IPS-18a (cell line): ENCODE data around the gene ASB16.

ENCODE experiments used
- H3K27ac ChIP-seq: one replicate; pipeline ENCODE4 v1.5.1; 2013; ENCODE audit warnings: low read length
- H3K27me3 ChIP-seq: one replicate; pipeline ENCODE4 v1.6.1; 2013; ENCODE audit warnings: mild to moderate bottlenecking, low read length; ENCODE audit not compliant: control insufficient read depth, insufficient read depth
- H3K36me3 ChIP-seq: one replicate; pipeline ENCODE4 v1.6.1; 2013; ENCODE audit warnings: low read depth, low read length; ENCODE audit not compliant: control insufficient read depth
- H3K4me1 ChIP-seq: one replicate; pipeline ENCODE4 v1.6.1; 2013; ENCODE audit warnings: low read depth, low read length; ENCODE audit not compliant: control insufficient read depth
- H3K4me3 ChIP-seq: one replicate; pipeline ENCODE4 v1.5.1; 2013; ENCODE audit warnings: low read length
- H3K9ac ChIP-seq: one replicate; pipeline ENCODE4 v1.6.1; 2013; ENCODE audit warnings: mild to moderate bottlenecking, low read length, moderate library complexity
- H3K9me3 ChIP-seq: one replicate; pipeline ENCODE4 v1.6.1; 2013; ENCODE audit warnings: low read depth, low read length; ENCODE audit not compliant: control insufficient read depth

The ASB16 gene

DNA sequence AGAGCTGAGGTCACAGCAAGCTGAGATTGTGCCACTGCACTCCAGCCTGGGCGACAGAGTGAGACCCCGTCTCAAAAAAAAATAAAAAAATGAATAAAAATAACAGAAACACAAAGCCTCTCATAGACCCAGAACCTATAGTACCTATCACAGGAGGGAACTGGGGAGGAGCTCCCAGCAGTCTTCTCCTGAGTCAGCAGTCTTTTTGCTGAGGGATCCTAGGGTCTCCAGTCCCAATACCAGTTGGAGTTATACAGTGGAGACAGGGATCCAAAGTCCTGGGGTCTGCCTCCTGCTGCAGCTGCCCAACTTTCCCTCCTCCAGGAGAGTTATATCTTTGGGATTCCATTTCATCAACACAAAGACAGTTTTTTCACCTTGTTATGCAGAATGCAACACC, 12.5 kb downstream of the ASB16 start:
- Histone ChIP-seq H3K9me3 (no peaks in the 10 kb centered on the region), H3K36me3 (peaks cover 15% of the 10 kb centered on the region), H3K27me3 (no peaks in the 10 kb centered on the region), H3K4me1 (no peaks in the 10 kb centered on the region), H3K27ac (no peak overlapping the region), H3K4me3 (no peak overlapping the region), H3K9ac (no peak overlapping the region)

DNA sequence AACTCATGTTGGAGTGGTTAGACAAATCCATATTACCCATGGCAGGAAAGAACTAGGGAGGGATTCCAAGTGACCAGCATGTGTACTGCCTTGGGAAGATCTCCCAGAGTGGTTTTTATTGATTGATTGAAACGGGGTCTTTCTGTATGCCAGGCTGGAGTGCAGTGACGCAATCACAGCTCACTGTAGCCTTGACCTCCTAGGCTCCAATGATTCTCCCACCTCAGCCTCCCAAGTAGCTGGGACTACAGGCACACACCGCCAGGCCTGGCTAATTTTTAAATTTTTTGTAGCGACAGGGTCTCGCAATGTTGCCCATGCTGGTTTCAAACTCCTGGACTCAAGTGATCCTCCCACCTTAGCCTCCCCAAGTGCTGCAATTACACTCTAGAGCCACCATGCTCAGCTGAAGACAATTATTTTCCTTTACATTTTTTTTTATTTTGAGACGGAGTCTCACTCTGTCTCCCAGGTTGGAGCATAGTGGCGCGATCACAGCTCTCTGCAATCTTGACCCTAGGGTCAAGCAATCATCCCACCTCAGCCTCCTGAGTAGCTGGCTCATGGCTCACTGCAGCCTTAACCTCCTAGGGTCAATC, 13.8 kb downstream of the ASB16 start:
- Histone ChIP-seq H3K27ac (no peak overlapping the region), H3K27me3 (no peaks in the 10 kb centered on the region), H3K9me3 (no peaks in the 10 kb centered on the region), H3K4me1 (no peaks in the 10 kb centered on the region), H3K4me3 (no peak overlapping the region), H3K36me3 (peaks cover 14% of the 10 kb centered on the region), H3K9ac (no peak overlapping the region)

DNA sequence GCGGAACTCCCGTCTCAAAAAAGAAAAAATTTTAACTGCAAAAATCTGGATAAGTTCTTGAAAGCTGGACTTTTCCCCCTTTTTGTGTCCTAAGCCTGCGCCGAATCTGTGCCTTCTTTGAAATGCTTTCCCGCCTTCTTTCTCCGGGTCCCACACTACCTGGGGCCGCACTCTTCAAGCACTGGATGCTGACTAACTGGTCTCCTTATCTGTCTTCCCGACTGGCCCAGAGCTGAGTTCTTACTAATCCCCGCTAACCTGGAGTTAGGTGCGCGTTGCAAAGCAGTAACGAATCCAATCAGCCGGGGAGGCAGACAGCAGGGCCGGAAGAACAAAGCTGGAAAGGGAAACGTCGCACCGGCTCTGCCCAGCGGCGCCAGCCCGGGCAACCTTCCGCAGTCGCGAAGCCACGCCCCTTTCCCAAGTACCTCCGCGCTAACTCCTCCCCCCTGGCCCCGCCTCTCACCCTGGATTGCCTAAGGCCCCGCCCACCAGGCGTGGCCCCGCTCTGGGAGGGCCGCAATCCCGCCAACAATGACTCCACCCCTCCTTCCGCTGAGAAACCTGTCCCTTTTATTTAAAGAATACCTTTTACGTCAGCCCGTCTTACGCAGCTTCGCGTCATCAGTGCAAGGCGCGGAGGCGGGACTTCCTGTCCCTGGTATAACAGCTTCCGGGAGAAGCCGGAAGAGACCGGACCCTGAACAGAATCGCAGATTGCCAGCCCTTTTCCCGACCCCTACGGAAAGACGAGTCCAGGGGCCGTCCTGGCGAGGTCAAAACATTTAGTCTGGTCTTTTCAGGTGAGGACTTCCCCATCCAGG, 16.0 kb downstream of the ASB16 start, which contains the start of gene TMUB2:
Gene TMUB2 (plus strand): TSS at position 666 of the 824 bp plus-strand sequence. CDS start 737 bp downstream, outside the sequence.
- Histone ChIP-seq H3K27ac (peak within 1 kb of the TSS; percentile 96), H3K36me3 (peaks cover 19% of the 10 kb centered on the region), H3K9ac (peak within 1 kb of the TSS; percentile 96), H3K9me3 (no peaks in the 10 kb centered on the region), H3K27me3 (no peaks in the 10 kb centered on the region), H3K4me1 (no peaks in the 10 kb centered on the region), H3K4me3 (peak within 1 kb of the TSS; percentile 100)

DNA sequence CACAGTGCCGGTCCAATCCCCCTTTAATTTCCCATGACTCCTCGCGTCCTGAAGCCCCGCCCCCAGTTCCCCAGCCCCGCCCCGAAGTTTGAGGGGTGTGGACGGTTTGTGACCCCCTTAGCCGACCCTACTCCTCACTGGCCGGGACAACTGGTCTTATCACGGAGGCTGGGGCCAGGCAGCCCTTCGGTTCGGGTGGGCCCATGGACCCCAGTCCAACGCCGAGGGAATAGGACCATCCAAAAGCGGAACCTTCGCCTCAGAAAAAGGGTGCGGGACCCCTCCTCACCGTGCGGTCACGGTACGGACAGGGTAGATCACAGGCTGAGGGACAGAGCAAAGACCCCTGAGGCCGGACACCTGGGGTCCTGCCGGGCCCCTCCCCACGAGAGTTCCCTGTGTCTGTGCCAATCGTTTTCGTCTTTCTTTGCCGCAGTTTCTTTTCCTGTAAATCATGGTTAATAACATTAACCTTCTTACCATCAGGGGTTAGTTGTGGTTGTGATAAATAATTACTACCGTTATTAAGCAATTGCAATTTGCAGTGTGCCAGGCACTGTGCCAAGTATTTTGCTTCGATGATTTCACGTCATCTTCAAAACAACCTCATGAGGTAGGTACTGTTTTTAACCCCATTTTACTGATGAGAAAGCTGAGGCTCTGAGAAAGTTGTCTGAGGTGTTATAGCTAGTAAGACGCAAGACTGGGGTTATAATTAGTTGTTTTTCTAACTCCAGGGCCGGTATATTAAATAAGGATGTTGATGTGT, 16.8 kb downstream of the ASB16 start:
- Histone ChIP-seq H3K9ac (peak overlapping the region; percentile 71), H3K27ac (peak overlapping the region; percentile 75), H3K4me1 (peaks cover under 1% of the 10 kb centered on the region), H3K9me3 (no peaks in the 10 kb centered on the region), H3K4me3 (peak overlapping the region; percentile 100), H3K36me3 (peaks cover 11% of the 10 kb centered on the region), H3K27me3 (no peaks in the 10 kb centered on the region)

DNA sequence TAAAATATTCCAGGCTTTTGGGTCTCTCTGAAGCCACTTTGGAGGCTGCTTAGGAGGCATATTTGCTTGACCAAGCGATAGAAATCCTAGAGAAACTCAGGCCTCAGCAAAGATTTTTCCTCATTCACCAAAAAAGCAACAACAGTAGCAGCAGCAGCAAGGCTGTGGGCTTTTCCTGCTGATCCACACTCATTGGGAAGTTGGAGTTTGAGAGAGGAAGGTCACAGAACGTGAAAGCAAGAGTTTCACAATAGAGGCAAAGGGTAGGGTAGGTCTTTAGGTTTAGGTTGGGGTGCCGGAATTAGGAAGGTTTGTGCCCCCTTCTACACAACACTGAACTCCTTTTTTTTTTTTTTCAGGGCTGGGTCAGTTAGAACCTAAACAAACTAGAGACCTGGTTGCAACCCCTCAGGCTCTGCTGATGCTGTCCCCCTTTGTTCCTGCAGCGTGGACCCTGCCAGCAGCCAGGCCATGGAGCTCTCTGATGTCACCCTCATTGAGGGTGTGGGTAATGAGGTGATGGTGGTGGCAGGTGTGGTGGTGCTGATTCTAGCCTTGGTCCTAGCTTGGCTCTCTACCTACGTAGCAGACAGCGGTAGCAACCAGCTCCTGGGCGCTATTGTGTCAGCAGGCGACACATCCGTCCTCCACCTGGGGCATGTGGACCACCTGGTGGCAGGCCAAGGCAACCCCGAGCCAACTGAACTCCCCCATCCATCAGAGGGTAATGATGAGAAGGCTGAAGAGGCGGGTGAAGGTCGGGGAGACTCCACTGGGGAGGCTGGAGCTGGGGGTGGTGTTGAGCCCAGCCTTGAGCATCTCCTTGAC, 18.3 kb downstream of the ASB16 start:
- Histone ChIP-seq H3K27me3 (no peaks in the 10 kb centered on the region), H3K4me1 (peaks cover 4% of the 10 kb centered on the region), H3K36me3 (peaks cover 16% of the 10 kb centered on the region), H3K4me3 (no peak overlapping the region), H3K9ac (no peak overlapping the region), H3K27ac (no peak overlapping the region), H3K9me3 (no peaks in the 10 kb centered on the region)

DNA sequence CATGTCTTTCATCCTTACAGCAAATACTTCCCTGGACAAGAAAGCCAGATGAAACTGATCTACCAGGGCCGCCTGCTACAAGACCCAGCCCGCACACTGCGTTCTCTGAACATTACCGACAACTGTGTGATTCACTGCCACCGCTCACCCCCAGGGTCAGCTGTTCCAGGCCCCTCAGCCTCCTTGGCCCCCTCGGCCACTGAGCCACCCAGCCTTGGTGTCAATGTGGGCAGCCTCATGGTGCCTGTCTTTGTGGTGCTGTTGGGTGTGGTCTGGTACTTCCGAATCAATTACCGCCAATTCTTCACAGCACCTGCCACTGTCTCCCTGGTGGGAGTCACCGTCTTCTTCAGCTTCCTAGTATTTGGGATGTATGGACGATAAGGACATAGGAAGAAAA, 20.0 kb downstream of the ASB16 start:
- H3K9me3 ChIP-seq, result no peaks in the 10 kb centered on the region
- peaks cover 32% of the 10 kb centered on the region for H3K36me3 ChIP-seq
- H3K4me1 ChIP-seq, result peaks cover 4% of the 10 kb centered on the region
- H3K9ac ChIP-seq, result no peak overlapping the region
- no peaks in the 10 kb centered on the region for H3K27me3 ChIP-seq
- no peak overlapping the region for H3K4me3 ChIP-seq
- no peak overlapping the region for H3K27ac ChIP-seq

DNA sequence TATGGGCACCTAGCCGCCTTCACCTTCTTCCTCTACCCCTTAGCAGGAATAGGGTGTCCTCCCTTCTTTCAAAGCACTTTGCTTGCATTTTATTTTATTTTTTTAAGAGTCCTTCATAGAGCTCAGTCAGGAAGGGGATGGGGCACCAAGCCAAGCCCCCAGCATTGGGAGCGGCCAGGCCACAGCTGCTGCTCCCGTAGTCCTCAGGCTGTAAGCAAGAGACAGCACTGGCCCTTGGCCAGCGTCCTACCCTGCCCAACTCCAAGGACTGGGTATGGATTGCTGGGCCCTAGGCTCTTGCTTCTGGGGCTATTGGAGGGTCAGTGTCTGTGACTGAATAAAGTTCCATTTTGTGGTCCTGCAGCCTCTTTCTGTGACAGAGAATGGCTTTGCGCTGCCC, 20.9 kb downstream of the ASB16 start:
- H3K9ac ChIP-seq, result no peak overlapping the region
- peaks cover 37% of the 10 kb centered on the region for H3K36me3 ChIP-seq
- no peak overlapping the region for H3K27ac ChIP-seq
- H3K9me3 ChIP-seq, result no peaks in the 10 kb centered on the region
- no peaks in the 10 kb centered on the region for H3K27me3 ChIP-seq
- H3K4me1 ChIP-seq, result peaks cover 4% of the 10 kb centered on the region
- H3K4me3 ChIP-seq, result no peak overlapping the region

DNA sequence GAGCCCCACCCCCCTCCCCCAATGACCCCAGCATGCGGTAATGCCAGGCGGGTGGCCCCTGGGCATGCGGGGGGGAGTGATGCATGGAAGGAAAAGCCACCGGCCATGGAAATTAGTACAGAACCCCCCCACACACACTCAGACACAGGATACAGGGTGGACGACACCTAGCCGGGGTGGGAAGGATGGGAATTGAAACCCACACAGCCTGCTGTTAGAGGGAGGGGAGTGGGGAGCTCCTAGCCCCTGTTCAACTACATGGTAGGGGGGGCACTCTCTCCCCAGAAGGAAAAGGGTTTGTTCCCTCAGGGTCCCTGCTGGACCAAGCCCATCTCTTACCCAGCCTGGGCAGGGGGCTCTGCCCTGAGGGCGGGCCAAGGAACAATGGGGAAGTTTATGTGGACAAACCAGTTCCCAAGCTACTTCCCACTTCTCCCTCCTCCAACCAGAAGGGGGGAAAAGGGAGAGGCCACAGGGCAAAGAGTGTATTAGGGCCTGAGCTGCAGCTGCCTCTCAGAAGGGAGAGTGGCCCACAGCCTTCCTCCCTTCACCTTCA, 21.5 kb downstream of the ASB16 start:
- Histone ChIP-seq H3K4me3 (no peak overlapping the region), H3K27me3 (no peaks in the 10 kb centered on the region), H3K9me3 (no peaks in the 10 kb centered on the region), H3K4me1 (peaks cover 4% of the 10 kb centered on the region), H3K27ac (no peak overlapping the region), H3K9ac (no peak overlapping the region), H3K36me3 (peaks cover 41% of the 10 kb centered on the region)

DNA sequence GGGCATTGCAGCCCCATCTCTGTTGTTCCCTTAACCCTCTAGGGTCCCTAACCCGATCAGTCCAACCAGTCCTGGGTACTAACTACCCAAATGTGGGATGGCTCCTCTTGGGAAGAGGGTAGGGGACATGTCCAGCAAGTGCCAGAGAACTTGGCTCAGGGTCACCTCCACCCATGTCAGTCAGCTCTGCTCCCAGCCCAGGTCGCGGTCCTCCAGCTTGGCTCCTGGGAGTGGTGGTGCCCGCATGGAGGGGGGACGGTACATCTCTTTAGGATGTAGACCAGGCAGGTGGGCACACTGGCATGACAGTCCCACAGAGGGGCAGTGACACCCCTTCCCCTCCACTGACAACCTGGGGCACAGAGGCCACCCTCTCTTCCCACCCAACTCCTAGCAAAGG, 22.2 kb downstream of the ASB16 start:
- Histone ChIP-seq H3K9ac (no peak overlapping the region), H3K27ac (no peak overlapping the region), H3K9me3 (no peaks in the 10 kb centered on the region), H3K27me3 (no peaks in the 10 kb centered on the region), H3K4me3 (no peak overlapping the region), H3K36me3 (peaks cover 48% of the 10 kb centered on the region), H3K4me1 (peaks cover 4% of the 10 kb centered on the region)

DNA sequence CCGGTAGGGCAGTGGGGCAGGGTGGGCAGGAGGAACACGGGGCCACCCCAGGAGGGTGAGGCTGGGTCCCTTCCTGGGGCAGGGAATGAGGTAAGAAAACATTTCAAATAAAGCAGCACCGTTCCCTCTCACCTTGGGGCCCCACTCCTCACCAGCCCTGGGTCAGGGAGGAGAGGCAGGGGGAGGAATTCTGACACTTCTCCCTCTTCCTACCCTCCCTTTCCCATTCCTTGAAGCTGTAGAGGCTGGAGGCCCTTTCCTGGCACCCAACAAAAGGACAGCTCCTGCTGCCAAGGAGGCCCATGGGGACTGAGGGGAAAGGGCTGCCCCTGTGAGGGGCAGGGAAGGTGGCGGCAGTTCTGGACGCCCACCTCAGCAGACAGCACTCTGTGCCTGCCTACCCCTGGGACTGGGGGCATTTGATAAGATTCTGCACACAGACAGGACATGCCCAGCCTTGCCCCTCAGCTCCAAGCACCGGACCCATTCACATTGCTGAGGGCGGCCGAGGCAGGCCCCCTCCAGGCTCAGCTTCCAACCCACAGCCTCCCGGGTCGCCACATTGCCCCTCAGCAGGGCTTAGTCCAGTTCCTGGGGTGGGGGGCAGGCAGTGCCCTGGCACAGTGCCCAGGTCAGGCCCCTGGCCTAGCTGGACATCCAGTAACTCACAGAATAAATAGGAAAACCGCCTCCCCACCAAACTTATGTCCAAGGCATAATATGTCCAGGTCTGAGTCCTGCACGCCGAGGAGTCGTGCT, 23.0 kb downstream of the ASB16 start:
- H3K9ac ChIP-seq, result no peak overlapping the region
- H3K27ac ChIP-seq, result no peak overlapping the region
- peaks cover 49% of the 10 kb centered on the region for H3K36me3 ChIP-seq
- no peaks in the 10 kb centered on the region for H3K9me3 ChIP-seq
- H3K4me3 ChIP-seq, result no peak overlapping the region
- peaks cover 10% of the 10 kb centered on the region for H3K4me1 ChIP-seq
- H3K27me3 ChIP-seq, result no peaks in the 10 kb centered on the region
